ENCODE results near the gene TBC1D7.

Gene TBC1D7

GRCh38 chr6:13315896-13316295 lies 12.4 kb downstream of the TBC1D7 start:
- no peak for TF ChIP-seq CTCF (IDR thresholded peaks at IDR 0.05; ENCODE audit: low read depth, low read length)
- H3K4me3 ChIP-seq (ENCODE audit: low read depth, low read length) = no peak overlapping the region

- TF ChIP-seq CTCF (IDR thresholded peaks at IDR 0.05; ENCODE audit: low read depth, low read length) = no peak
- H3K4me3 ChIP-seq (ENCODE audit: low read depth, low read length) = no peak overlapping the region
Observed at GRCh38 chr6:13314806-13315205, 13.5 kb downstream of the TBC1D7 start.

GRCh38 chr6:13311155-13311554 lies 17.2 kb downstream of the TBC1D7 start:
- H3K4me3 ChIP-seq (ENCODE audit: low read depth, low read length) = no peak overlapping the region
- no peak for TF ChIP-seq CTCF (IDR thresholded peaks at IDR 0.05; ENCODE audit: low read depth, low read length)

- no peak overlapping the region for H3K4me3 ChIP-seq (ENCODE audit: low read depth, low read length)
- no peak for TF ChIP-seq CTCF (IDR thresholded peaks at IDR 0.05; ENCODE audit: low read depth, low read length)
Observed at GRCh38 chr6:13308332-13308731, 20.0 kb downstream of the TBC1D7 start.

GRCh38 chr6:13307508-13307995 lies 20.8 kb downstream of the TBC1D7 start:
- TF ChIP-seq CTCF (IDR thresholded peaks at IDR 0.05; ENCODE audit: low read depth, low read length) = no peak
- no peak overlapping the region for H3K4me3 ChIP-seq (ENCODE audit: low read depth, low read length)

GRCh38 chr6:13305791-13306190 lies 22.5 kb downstream of the TBC1D7 start:
- TF ChIP-seq CTCF (IDR thresholded peaks at IDR 0.05; ENCODE audit: low read depth, low read length) = no peak
- no peak overlapping the region for H3K4me3 ChIP-seq (ENCODE audit: low read depth, low read length)

GRCh38 chr6:13305288-13305687 lies 23.0 kb downstream of the TBC1D7 start:
- TF ChIP-seq CTCF (IDR thresholded peaks at IDR 0.05; ENCODE audit: low read depth, low read length) = no peak
- no peak overlapping the region for H3K4me3 ChIP-seq (ENCODE audit: low read depth, low read length)

All from WI38 (cell line).